IPS-18a (cell line): ENCODE measurements around the gene PEX16.
"Not testable (repeated sequence)": the region's sequence is repeated elsewhere in the genome, so short reads cannot be mapped to it uniquely, and the experiment has no call there.

ENCODE experiments used
- H3K27ac ChIP-seq: one replicate; pipeline ENCODE4 v1.5.1; 2013; ENCODE audit warnings: low read length
- H3K27me3 ChIP-seq: one replicate; pipeline ENCODE4 v1.6.1; 2013; ENCODE audit warnings: mild to moderate bottlenecking, low read length; ENCODE audit not compliant: control insufficient read depth, insufficient read depth
- H3K36me3 ChIP-seq: one replicate; pipeline ENCODE4 v1.6.1; 2013; ENCODE audit warnings: low read depth, low read length; ENCODE audit not compliant: control insufficient read depth
- H3K4me1 ChIP-seq: one replicate; pipeline ENCODE4 v1.6.1; 2013; ENCODE audit warnings: low read depth, low read length; ENCODE audit not compliant: control insufficient read depth
- H3K4me3 ChIP-seq: one replicate; pipeline ENCODE4 v1.5.1; 2013; ENCODE audit warnings: low read length
- H3K9ac ChIP-seq: one replicate; pipeline ENCODE4 v1.6.1; 2013; ENCODE audit warnings: mild to moderate bottlenecking, low read length, moderate library complexity
- H3K9me3 ChIP-seq: one replicate; pipeline ENCODE4 v1.6.1; 2013; ENCODE audit warnings: low read depth, low read length; ENCODE audit not compliant: control insufficient read depth

PEX16 gene

GRCh38 chr11:45900916-45901617, 16.6 kb downstream of the PEX16 start:
- Histone ChIP-seq H3K4me3 (peak overlapping the region; percentile 60), H3K27ac (no peak overlapping the region), H3K9me3 (no peaks in the 10 kb centered on the region), H3K36me3 (peaks cover 24% of the 10 kb centered on the region), H3K27me3 (peaks cover 7% of the 10 kb centered on the region), H3K4me1 (peaks cover 15% of the 10 kb centered on the region), H3K9ac (peak overlapping the region; percentile 26)

DNA sequence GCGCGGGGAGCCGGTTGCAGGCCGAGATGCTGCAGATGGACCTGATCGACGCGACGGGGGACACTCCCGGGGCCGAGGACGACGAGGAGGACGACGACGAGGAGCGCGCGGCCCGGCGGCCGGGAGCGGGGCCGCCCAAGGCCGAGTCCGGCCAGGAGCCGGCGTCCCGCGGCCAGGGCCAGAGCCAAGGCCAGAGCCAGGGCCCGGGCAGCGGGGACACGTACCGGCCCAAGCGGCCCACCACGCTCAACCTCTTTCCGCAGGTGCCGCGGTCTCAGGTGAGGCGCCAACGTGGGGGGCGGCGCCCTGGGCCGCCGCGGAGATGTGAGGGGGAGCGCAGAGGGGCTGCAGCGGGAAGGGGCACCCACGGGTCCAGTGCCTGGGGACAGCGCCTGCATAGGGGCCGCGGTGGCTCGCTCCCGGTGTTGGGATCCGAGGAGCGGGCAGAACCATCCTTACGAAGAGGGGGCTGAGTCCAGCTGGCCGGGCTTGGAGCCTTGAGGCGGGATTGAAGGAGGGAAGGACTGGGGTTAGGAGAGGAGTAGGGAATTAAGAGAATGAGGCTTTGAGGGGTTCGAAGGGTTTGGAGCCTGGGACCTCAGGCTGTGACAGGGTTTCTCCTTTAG, 17.4 kb downstream of the PEX16 start:
- H3K9me3 ChIP-seq, H3K27ac ChIP-seq, H3K27me3 ChIP-seq: not testable (repeated sequence)
- H3K9ac ChIP-seq = peak overlapping the region; percentile 26
- H3K36me3 ChIP-seq = peaks cover 22% of the 10 kb centered on the region
- peak overlapping the region; percentile 60 for H3K4me3 ChIP-seq
- peaks cover 19% of the 10 kb centered on the region for H3K4me1 ChIP-seq

DNA sequence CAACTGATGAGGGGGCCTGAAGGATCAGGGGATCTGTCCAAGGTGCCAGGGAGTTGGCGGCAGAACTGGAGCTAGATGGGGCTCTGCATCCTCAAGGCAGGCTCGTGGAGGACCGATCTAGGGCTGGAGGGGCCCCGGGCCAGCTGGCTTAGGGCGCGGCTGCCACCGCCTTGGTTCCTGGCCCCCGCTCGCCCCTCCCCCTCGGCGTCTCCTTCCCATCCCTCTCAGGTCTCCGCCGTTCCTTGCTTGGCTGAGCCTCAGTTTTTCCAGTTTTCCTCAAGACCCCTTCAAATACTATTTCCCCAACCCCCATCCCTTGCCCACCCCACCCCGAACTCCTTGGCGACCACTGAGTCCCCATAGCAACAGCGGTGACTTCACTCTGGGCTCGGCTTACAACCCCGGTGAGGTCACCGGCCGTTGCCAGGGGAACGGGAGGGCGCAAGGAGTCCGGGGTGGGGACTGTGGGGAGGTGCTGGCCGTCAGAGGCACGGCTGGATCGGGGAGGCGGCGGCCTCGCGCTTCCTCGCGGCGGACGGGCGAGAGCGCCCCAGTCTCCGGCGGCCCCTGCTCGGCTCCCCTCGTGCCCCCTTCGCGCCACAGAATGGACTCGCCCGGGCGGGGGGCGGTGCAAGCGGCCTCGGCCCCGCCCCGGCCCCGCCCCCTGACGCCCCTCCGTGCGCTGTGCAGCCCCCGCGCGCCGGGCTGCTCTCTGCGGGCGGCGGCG, 18.1 kb downstream of the PEX16 start:
- Histone ChIP-seq H3K9ac (peak overlapping the region; percentile 47), H3K27ac (no peak overlapping the region), H3K36me3 (peaks cover 15% of the 10 kb centered on the region), H3K4me1 (peaks cover 19% of the 10 kb centered on the region), H3K27me3 (peaks cover 7% of the 10 kb centered on the region), H3K9me3 (no peaks in the 10 kb centered on the region), H3K4me3 (peak overlapping the region; percentile 60)

DNA sequence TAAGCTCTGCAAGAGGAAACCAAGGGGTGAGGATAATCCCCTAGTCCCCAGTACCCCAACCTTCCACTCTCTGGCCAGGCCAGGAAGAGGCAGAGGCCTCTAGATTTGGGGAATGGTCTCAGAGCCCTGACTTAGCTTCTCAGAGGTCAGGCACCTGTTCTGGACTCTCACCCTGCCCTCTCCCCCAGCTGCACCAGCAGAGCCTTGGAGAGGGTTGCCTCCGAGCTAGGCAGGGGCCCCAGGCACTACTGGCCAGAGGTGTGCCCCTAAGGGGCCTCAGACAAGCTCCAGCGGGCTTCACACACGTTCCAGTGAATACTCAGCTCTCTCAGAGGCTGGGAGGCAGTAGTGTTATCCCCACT, 18.6 kb downstream of the PEX16 start:
- H3K4me3 ChIP-seq = peak overlapping the region; percentile 60
- H3K27me3 ChIP-seq = peaks cover 7% of the 10 kb centered on the region
- H3K4me1 ChIP-seq = peaks cover 19% of the 10 kb centered on the region
- H3K36me3 ChIP-seq = peaks cover 10% of the 10 kb centered on the region
- H3K9ac ChIP-seq = peak overlapping the region; percentile 47
- no peaks in the 10 kb centered on the region for H3K9me3 ChIP-seq
- H3K27ac ChIP-seq = no peak overlapping the region

- H3K4me1 ChIP-seq = peaks cover 26% of the 10 kb centered on the region
- no peaks in the 10 kb centered on the region for H3K36me3 ChIP-seq
- H3K9me3 ChIP-seq = no peaks in the 10 kb centered on the region
- no peak overlapping the region for H3K27ac ChIP-seq
- H3K27me3 ChIP-seq = peaks cover 7% of the 10 kb centered on the region
- no peak overlapping the region for H3K9ac ChIP-seq
- no peak overlapping the region for H3K4me3 ChIP-seq
Observed at GRCh38 chr11:45897556-45897955, 20.1 kb downstream of the PEX16 start.

DNA sequence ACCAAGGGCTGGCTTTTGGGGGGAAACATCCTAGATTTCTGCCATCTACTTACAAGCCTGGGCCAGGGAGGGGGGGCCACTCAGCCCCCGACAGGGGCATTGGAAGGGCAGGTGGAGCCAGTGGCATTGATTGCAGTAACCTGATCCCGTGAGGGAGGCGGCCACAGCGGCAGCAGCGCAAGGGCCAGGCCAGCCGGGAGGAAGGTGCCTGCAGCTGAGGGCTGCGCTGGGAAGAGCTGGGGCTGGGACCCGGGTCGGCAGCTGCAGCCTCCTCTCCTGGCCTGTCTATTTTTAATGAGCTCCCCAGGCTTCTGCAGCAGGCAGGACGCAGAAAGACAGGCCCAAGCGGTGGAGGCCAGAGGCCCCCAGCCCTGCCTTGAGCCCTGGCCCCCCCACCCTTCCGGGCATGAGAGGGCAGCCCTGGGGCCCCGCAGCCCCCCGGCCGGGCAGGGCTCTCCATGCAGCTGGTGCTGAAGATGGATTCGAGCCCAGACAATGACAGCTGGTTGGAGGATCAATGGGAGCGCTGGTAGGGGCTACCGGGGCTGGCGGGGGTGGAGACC, 21.2 kb downstream of the PEX16 start:
- no peaks in the 10 kb centered on the region for H3K9me3 ChIP-seq
- H3K4me1 ChIP-seq = peaks cover 26% of the 10 kb centered on the region
- H3K4me3 ChIP-seq = no peak overlapping the region
- no peak overlapping the region for H3K27ac ChIP-seq
- no peaks in the 10 kb centered on the region for H3K36me3 ChIP-seq
- no peak overlapping the region for H3K9ac ChIP-seq
- H3K27me3 ChIP-seq = peaks cover 7% of the 10 kb centered on the region

DNA sequence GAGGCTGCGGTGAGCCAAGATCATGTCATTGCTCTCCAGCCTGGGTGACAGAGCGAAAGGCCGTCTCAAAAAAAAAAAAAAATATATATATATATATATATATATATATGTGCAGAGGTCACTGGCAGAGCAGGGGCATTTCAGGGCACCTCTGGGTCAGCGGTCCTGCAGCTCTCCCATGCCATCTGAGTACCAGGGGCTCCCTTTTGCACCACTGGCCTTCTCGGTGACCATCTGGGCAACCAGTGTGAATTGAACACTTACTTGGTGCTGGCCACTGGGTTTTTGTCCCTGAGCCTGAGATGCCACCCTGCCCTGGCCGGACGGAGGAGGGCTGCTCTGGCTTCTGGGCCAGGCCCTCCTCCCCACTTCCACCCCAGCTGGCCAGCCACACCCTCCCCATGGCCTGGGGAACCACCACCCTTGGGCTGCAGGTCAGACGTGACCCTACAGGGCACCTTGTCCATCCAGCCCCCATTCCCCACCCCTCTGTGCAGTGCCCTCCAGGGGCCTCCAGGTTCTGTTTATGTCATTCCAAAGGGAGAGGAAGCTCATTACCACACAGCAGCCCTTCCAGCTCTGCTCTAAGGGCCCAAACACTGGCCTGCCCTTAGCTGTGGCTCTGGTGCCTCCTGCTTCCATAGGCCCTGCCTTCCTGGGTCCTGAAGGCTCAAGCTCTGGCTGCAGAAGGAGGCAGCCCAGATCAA, 22.0 kb downstream of the PEX16 start:
- H3K27me3 ChIP-seq = peaks cover 3% of the 10 kb centered on the region
- no peak overlapping the region for H3K27ac ChIP-seq

GRCh38 chr11:45894555-45895247, 23.0 kb downstream of the PEX16 start:
- no peak overlapping the region for H3K4me3 ChIP-seq
- peaks cover 20% of the 10 kb centered on the region for H3K4me1 ChIP-seq
- H3K27ac ChIP-seq = no peak overlapping the region
- H3K9me3 ChIP-seq = no peaks in the 10 kb centered on the region
- H3K27me3 ChIP-seq = no peaks in the 10 kb centered on the region
- H3K9ac ChIP-seq = no peak overlapping the region
- no peaks in the 10 kb centered on the region for H3K36me3 ChIP-seq

More for the DNA sequence above, 22.0 kb downstream of the PEX16 start:
- no peaks in the 10 kb centered on the region for H3K36me3 ChIP-seq
- no peak overlapping the region for H3K9ac ChIP-seq
- peaks cover 23% of the 10 kb centered on the region for H3K4me1 ChIP-seq
- no peaks in the 10 kb centered on the region for H3K9me3 ChIP-seq
- no peak overlapping the region for H3K4me3 ChIP-seq

DNA sequence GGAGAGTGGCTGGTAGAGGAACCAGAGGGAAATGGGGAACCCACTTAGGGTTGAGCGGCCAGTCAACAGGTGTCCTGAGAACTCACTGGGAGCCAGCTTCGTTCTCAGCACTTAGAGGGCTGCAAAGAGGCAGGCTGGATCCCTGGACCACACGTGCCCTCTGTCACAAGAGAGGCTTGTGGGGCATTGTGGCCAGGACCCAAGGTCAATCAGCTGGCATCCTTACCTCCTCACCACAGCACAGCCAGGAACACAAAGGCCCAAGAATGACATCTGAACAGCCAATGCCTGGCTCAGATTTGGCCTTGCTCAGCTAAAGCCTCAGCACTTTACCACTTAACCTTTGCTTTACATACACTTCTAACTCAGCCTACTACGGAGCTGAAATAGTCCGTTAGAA, 24.8 kb downstream of the PEX16 start:
- Histone ChIP-seq H3K9me3 (no peaks in the 10 kb centered on the region), H3K36me3 (no peaks in the 10 kb centered on the region), H3K4me3 (no peak overlapping the region), H3K4me1 (peaks cover 13% of the 10 kb centered on the region), H3K9ac (no peak overlapping the region), H3K27me3 (no peaks in the 10 kb centered on the region), H3K27ac (no peak overlapping the region)

DNA sequence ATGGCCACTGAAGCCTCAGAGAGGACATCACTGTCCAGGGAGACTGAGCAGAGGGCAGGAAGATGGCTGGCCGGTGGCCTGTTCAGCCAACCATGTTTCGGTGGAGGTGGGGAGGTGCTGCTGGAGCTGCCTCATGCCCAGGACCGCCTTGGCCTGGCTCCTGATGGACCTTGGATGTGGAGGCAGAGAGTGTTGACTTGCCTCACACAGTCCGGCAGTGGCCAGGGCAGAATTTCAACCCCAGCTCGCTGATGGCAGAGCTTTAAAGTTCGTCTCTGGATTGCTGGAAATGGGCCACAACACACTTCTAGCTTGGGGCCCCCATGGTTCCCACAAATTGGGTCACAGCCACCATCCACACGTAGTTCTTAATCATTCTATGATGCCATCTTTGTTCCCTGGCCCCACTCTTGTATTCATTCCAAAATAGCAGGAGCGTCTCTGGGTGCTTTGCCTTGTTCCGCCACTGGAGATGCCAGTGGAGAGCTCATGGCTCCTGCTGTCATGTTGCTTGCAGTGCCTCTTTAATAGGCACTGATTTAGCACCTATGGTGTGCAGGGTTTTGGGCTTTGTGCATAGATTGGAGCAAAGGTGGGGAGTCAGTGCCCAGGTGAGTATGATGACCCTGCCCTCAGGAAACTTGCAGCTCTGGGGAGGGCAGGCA, 26.7 kb downstream of the PEX16 start:
- H3K36me3 ChIP-seq = no peaks in the 10 kb centered on the region
- H3K27ac ChIP-seq = no peak overlapping the region
- H3K4me1 ChIP-seq = peaks cover 10% of the 10 kb centered on the region
- no peak overlapping the region for H3K4me3 ChIP-seq
- no peaks in the 10 kb centered on the region for H3K9me3 ChIP-seq
- no peak overlapping the region for H3K9ac ChIP-seq
- H3K27me3 ChIP-seq = peaks cover 4% of the 10 kb centered on the region
